Esophagus muscularis mucosa (tissue), 4 donors: ENCODE results near the gene HABP2. TPM values are rescaled to one million over a fixed set of nuclear protein-coding genes. Genes with fewer than 3 reads are reported as not detected.

Source experiments
- DNase-seq: peaks from one replicate; pipeline ENCODE4 v3.0.0-alpha.2; 2017; ENCODE audit errors: extremely low spot score
- H3K27ac ChIP-seq, 4 donors: fragments of 200-600 bp; sonication (generic); replicated peaks in 1 of 4; 1 replicate in 3 of 4; 2 replicates in 1 of 4; pipeline ENCODE4 v1.5.1; 2016 to 2019; ENCODE audit warnings: mild to moderate bottlenecking in 1 of 4
- H3K27me3 ChIP-seq, 4 donors: fragments of 200-600 bp; sonication (generic); one replicate each; pipeline versions ENCODE4 v1.5.1 to v1.6.0; 2016 to 2019
- H3K36me3 ChIP-seq, 4 donors: fragments of 200-600 bp; sonication (generic); one replicate each; pipeline ENCODE4 v1.5.1; 2016 to 2019
- H3K4me1 ChIP-seq, 4 donors: fragments of 200-600 bp; sonication (generic); one replicate each; pipeline ENCODE4 v1.5.1; 2016 to 2019
- H3K4me3 ChIP-seq, 4 donors: fragments of 200-600 bp; sonication (generic); 1 replicate in 2 of 4; 2 replicates in 2 of 4; pipeline ENCODE4 v1.5.1; 2016 to 2019; ENCODE audit warnings: mild to moderate bottlenecking in 4 of 4, moderate library complexity in 1 of 4
- H3K9me3 ChIP-seq, 4 donors: fragments of 200-600 bp; sonication (generic); 1 replicate in 3 of 4; 2 replicates in 1 of 4; pipeline ENCODE4 v1.5.1; 2016 to 2019
- EP300 ChIP-seq: sonication (generic); formaldehyde crosslinking; IDR thresholded peaks from one replicate; pipeline ENCODE4 v1.6.1; 2017; ENCODE audit warnings: antibody characterized with exemption
- POLR2A ChIP-seq: fragments of 450-650 bp; IDR thresholded peaks from one replicate; pipeline ENCODE4 v1.6.1; 2017; ENCODE audit warnings: antibody characterized with exemption, moderate library complexity, mild to moderate bottlenecking, low read depth
- POLR2AphosphoS5 ChIP-seq, 2 donors: sonication (generic); formaldehyde crosslinking; IDR thresholded peaks; one replicate each; pipeline ENCODE4 v1.6.1; 2017; ENCODE audit warnings: antibody characterized with exemption in 2 of 2
- whole genome bisulfite sequencing: methylation state at CpG from one replicate; pipeline ENCODE4 v1.1.5; 2018; 5-methylcytosine and 5-hydroxymethylcytosine counted together
- intact Hi-C: fragments of 100-400 bp; cut with DNase I; formaldehyde crosslinking; loops from one replicate; pipeline ENCODE4 v1.15.1; 2023
- total RNA-seq, 4 donors: library from RNA; depleted of rRNA; stranded (reverse); fragments of >200 nt; gene quantifications; one replicate each; pipeline versions ENCODE4 v1.1.0 to v1.2.1, GENCODE V29; 2016
- TF ChIP-seq, protein P1 (sequence below), 3 experiments: fragments of 200-600 bp in 2 of 3; fragments of 450-650 bp in 1 of 3; sonication (generic) in 2 of 3; IDR thresholded peaks; one replicate each; pipeline ENCODE4 v1.5.1; 2017 to 2019; ENCODE audit warnings: antibody characterized with exemption in 3 of 3, mild to moderate bottlenecking in 2 of 3, moderate library complexity in 1 of 3

Gene HABP2
- total RNA-seq, 4 donors from 2014 or later: not detected

DNA sequence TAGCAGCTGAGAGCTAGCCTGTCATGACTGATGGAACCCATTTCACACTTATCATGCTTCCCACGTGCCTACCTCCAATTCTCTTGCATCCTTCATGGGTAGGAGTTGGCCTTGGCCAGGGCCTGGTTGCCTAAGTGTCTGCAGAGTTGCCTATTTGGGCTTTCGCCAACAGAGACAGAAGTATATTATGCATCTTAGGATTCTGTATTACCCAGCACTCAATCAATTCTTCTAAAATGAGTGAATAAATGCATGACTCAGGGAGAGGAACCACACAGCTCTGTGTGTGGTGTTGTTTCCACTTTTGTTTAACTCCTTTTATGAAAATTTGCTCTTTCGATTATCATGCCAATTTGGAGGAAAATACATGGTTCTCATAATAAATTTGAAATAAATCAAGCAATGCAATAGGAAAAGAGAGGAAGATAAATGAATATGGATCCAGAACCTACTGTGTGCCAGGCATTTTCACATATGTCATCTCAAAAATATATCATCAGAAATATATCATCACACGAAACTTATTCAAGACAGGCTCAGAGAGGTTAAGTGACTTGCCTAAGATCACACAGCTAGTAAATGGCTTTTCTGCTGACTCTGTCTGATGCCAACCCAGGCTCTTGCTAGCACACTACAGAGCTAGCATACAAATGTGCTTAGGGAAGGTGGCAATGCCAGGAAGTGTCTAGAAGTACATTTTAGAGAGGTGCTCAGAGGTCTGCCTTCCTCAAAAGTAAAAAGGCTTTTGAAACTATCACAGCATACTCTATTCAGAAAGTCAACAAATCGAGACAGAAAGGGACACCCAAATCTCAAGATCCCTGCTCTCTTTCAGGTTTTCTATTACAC is 9.5 kb upstream of the HABP2 start:
- Histone ChIP-seq H3K36me3 (no peaks in the 10 kb centered on the region), H3K4me3 (no peak overlapping the region), H3K9me3 (no peaks in the 10 kb centered on the region), H3K27me3 (no peaks in the 10 kb centered on the region), H3K27ac (no peak overlapping the region), H3K4me1 (no peaks in the 10 kb centered on the region)
- intact Hi-C loops: no loop called here
- no peak for DNase-seq
- TF ChIP-seq EP300 (no peak), POLR2AphosphoS5 (IDR thresholded peaks at IDR 0.05) (no peak), POLR2A (no peak)
- TF ChIP-seq, protein P1, sequence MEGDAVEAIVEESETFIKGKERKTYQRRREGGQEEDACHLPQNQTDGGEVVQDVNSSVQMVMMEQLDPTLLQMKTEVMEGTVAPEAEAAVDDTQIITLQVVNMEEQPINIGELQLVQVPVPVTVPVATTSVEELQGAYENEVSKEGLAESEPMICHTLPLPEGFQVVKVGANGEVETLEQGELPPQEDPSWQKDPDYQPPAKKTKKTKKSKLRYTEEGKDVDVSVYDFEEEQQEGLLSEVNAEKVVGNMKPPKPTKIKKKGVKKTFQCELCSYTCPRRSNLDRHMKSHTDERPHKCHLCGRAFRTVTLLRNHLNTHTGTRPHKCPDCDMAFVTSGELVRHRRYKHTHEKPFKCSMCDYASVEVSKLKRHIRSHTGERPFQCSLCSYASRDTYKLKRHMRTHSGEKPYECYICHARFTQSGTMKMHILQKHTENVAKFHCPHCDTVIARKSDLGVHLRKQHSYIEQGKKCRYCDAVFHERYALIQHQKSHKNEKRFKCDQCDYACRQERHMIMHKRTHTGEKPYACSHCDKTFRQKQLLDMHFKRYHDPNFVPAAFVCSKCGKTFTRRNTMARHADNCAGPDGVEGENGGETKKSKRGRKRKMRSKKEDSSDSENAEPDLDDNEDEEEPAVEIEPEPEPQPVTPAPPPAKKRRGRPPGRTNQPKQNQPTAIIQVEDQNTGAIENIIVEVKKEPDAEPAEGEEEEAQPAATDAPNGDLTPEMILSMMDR (IDR thresholded peaks at IDR 0.05): no peak
- WGBS: 83% methylated on average over 5 of the region's 5 CpGs

DNA sequence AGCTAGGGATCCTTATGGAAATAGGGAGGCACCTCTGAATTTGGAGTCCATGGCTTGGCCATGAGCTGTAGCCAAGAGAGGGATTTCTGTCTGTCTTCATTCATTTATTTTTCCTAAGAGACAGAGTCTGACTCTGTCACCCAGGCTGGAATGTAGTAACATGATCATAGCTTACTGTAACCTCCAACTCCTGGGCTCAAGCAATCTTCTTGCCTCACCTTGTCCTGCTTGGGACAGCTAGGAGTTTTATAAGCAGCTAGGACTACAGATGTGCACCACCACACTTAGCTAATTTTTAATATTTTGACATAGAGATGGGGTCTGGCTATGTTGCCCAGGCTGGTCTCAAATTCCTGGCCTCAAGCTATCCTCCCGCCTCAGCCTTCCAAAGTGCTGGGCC is 8.5 kb upstream of the HABP2 start:
- H3K9me3 ChIP-seq: no peaks in the 10 kb centered on the region
- no peaks in the 10 kb centered on the region for H3K4me1 ChIP-seq
- H3K27me3 ChIP-seq: no peaks in the 10 kb centered on the region
- H3K27ac ChIP-seq: no peak overlapping the region
- 100% methylated on average over 1 of the region's 1 CpG for WGBS
- H3K4me3 ChIP-seq: no peak overlapping the region
- no peaks in the 10 kb centered on the region for H3K36me3 ChIP-seq
- TF ChIP-seq, protein P1 (IDR thresholded peaks at IDR 0.05): no peak
- TF ChIP-seq POLR2A: no peak
- no peak for TF ChIP-seq POLR2AphosphoS5 (IDR thresholded peaks at IDR 0.05)
- no peak for TF ChIP-seq EP300
- DNase-seq: no peak
- intact Hi-C loops: no loop called here

DNA sequence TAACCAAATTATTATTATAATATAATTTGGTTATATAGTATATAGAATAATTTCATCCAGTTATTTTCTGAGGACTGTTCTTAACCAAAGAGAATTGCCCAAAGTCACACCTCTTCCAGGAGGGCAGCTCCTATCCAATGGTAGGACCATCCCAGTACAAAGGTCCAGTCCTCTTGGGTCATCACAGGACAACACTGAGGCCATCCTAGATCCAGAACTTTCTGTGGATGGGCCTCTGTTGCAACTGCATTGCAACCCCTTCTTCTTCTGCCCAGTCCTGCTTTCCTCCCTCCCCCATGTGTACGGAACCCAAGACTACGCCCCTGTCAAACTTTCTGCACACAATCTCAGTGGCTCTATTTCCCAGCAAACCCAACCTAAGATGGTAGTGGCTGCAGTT is 5.4 kb upstream of the HABP2 start:
- TF ChIP-seq POLR2AphosphoS5 (IDR thresholded peaks at IDR 0.05): no peak
- no peak for TF ChIP-seq EP300
- no peak for TF ChIP-seq POLR2A
- TF ChIP-seq, protein P1 (IDR thresholded peaks at IDR 0.05): no peak
- no peaks in the 10 kb centered on the region for H3K36me3 ChIP-seq
- intact Hi-C loops: no loop called here
- no peaks in the 10 kb centered on the region for H3K4me1 ChIP-seq
- H3K4me3 ChIP-seq: no peak overlapping the region
- H3K27me3 ChIP-seq: no peaks in the 10 kb centered on the region
- DNase-seq: no peak
- no peaks in the 10 kb centered on the region for H3K9me3 ChIP-seq
- H3K27ac ChIP-seq: no peak overlapping the region
- 95% methylated on average over 2 of the region's 2 CpGs for WGBS

DNA sequence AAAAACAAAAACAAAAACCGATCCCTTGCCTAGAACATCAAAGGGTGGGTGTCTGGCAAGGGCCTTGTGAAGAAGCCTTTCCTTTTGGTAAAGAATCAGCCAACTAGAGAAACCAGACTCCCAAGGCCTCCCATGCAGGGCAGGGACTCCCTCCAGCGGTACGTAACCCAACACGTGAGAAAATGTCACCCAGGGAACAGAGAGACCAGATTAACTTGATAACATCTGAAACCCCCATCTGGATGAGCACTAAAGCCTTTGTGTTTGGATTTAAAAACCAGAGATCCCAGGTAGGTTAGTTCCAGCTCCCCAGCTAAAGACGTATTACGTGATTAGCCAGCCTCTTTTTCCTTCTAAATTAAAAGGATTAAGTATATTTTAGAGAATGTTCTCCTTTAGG is 3.0 kb upstream of the HABP2 start:
- 86% methylated on average over 6 of the region's 6 CpGs for WGBS
- TF ChIP-seq POLR2AphosphoS5 (IDR thresholded peaks at IDR 0.05) (no peak), EP300 (no peak), POLR2A (no peak)
- TF ChIP-seq, protein P1 (IDR thresholded peaks at IDR 0.05): no peak
- Histone ChIP-seq H3K4me1 (no peaks in the 10 kb centered on the region), H3K36me3 (no peaks in the 10 kb centered on the region), H3K27me3 (peaks cover 0 to 17% (median 0%) of the 10 kb centered on the region in 4 donors), H3K27ac (no peak overlapping the region), H3K4me3 (no peak overlapping the region), H3K9me3 (no peaks in the 10 kb centered on the region)
- intact Hi-C loops: no loop called here
- no peak for DNase-seq
